ENCODE data around the gene RAB10.
A peak's percentile ranks its signal among the peaks of the same experiment; 100 is the strongest.
"Not testable (repeated sequence)": the region's sequence is repeated elsewhere in the genome, so short reads cannot be mapped to it uniquely, and the experiment has no call there.

RAB10 gene

GRCh38 chr2:26011990-26012856, 21.7 kb upstream of the RAB10 start:
- no peak for DNase-seq (ENCODE audit: low read depth)
- H3K4me3 ChIP-seq (ENCODE audit: low read depth, low read length), result no peak overlapping the region

- no peak overlapping the region for H3K4me3 ChIP-seq (ENCODE audit: low read depth, low read length)
- no peak for DNase-seq (ENCODE audit: low read depth)
These were observed 20.2 kb upstream of the RAB10 start for GRCh38 chr2:26013668-26014067.

- no peak overlapping the region for H3K4me3 ChIP-seq (ENCODE audit: low read depth, low read length)
These were observed 17.7 kb upstream of the RAB10 start for GRCh38 chr2:26016012-26016705.

GRCh38 chr2:26016706-26017045, 17.2 kb upstream of the RAB10 start:
- DNase-seq (ENCODE audit: low read depth); H3K4me3 ChIP-seq (ENCODE audit: low read depth, low read length): not testable (repeated sequence)

More at GRCh38 chr2:26016012-26016705, 17.7 kb upstream of the RAB10 start:
- no peak for DNase-seq (ENCODE audit: low read depth)

- DNase-seq (ENCODE audit: low read depth), result no peak
- no peak overlapping the region for H3K4me3 ChIP-seq (ENCODE audit: low read depth, low read length)
These were observed 16.3 kb upstream of the RAB10 start for GRCh38 chr2:26017464-26018183.

GRCh38 chr2:26018184-26019055, 15.5 kb upstream of the RAB10 start:
- peak; percentile 73 for DNase-seq (ENCODE audit: low read depth)
- no peak overlapping the region for H3K4me3 ChIP-seq (ENCODE audit: low read depth, low read length)

GRCh38 chr2:26020231-26020640, 13.6 kb upstream of the RAB10 start:
- H3K4me3 ChIP-seq (ENCODE audit: low read depth, low read length), result no peak overlapping the region
- no peak for DNase-seq (ENCODE audit: low read depth)

- H3K4me3 ChIP-seq (ENCODE audit: low read depth, low read length), result no peak overlapping the region
- DNase-seq (ENCODE audit: low read depth), result no peak
These were observed 9.6 kb upstream of the RAB10 start for GRCh38 chr2:26024260-26024659.

- H3K4me3 ChIP-seq (ENCODE audit: low read depth, low read length), result no peak overlapping the region
- DNase-seq (ENCODE audit: low read depth), result no peak
These were observed 8.4 kb upstream of the RAB10 start for GRCh38 chr2:26025509-26025908.

GRCh38 chr2:26028083-26028482, 5.8 kb upstream of the RAB10 start:
- H3K4me3 ChIP-seq (ENCODE audit: low read depth, low read length); DNase-seq (ENCODE audit: low read depth): not testable (repeated sequence)

- DNase-seq (ENCODE audit: low read depth), result not testable (repeated sequence)
- H3K4me3 ChIP-seq (ENCODE audit: low read depth, low read length), result peak overlapping the region; percentile 99
These were observed 1.2 kb upstream of the RAB10 start for GRCh38 chr2:26032586-26033269.

- H3K4me3 ChIP-seq (ENCODE audit: low read depth, low read length), result peak overlapping the region; percentile 99
- no peak for DNase-seq (ENCODE audit: low read depth)
These were observed 540 bp upstream of the RAB10 start for GRCh38 chr2:26033270-26033817.

GRCh38 chr2:26034637-26034992, 731 bp downstream of the RAB10 start:
- peak overlapping the region; percentile 99 for H3K4me3 ChIP-seq (ENCODE audit: low read depth, low read length)
- no peak for DNase-seq (ENCODE audit: low read depth)

GRCh38 chr2:26035090-26035743, 1.3 kb downstream of the RAB10 start:
- DNase-seq (ENCODE audit: low read depth), result no peak
- peak overlapping the region; percentile 99 for H3K4me3 ChIP-seq (ENCODE audit: low read depth, low read length)

GRCh38 chr2:26039603-26040323, 5.9 kb downstream of the RAB10 start:
- H3K4me3 ChIP-seq (ENCODE audit: low read depth, low read length), result no peak overlapping the region
- no peak for DNase-seq (ENCODE audit: low read depth)

- DNase-seq (ENCODE audit: low read depth), result no peak
- no peak overlapping the region for H3K4me3 ChIP-seq (ENCODE audit: low read depth, low read length)
These were observed 9.2 kb downstream of the RAB10 start for GRCh38 chr2:26043109-26043508.

- no peak overlapping the region for H3K4me3 ChIP-seq (ENCODE audit: low read depth, low read length)
These were observed 10.2 kb downstream of the RAB10 start for GRCh38 chr2:26043862-26044696.

More at GRCh38 chr2:26043862-26044696, 10.2 kb downstream of the RAB10 start:
- DNase-seq (ENCODE audit: low read depth), result no peak

Data from skeletal muscle cell (primary cell).